ENCODE results near the gene LYZL2. TPM values are rescaled to one million over a fixed set of nuclear protein-coding genes. Genes with fewer than 3 reads are reported as not detected.

Gene LYZL2
- total and polyA plus RNA-seq, 9 of the 15 experiments (the other 6 are each of a cell fraction or from before 2014, with no cell fraction given) = not detected

Other genes with a start within 250 kb of the LYZL2 start
- gene MAP3K8, start 195.6 kb downstream of the LYZL2 start, total RNA-seq (2014; rRNA removed) = 6.9 and 10.0 TPM in 2 replicates
- 13.5 and 13.6 TPM in 2 replicates for gene MAP3K8, start 195.6 kb downstream of the LYZL2 start, total RNA-seq (2014; rRNA removed; fragmentation: Illumina TruSeq; extraction: Trizol)
- gene MAP3K8, start 195.6 kb downstream of the LYZL2 start, total RNA-seq (2015; rRNA removed; fragmentation: Illumina TruSeq; extraction: Trizol) = 8.4 and 9.8 TPM in 2 replicates
- 14.1 and 15.7 TPM in 2 replicates for gene MAP3K8, start 195.6 kb downstream of the LYZL2 start, total RNA-seq (2021)
- gene MAP3K8, start 195.6 kb downstream of the LYZL2 start, polyA plus RNA-seq (2011; rRNA removed) = 23.6 and 26.3 TPM in 2 replicates
- 11.5 and 12.0 TPM in 2 replicates for gene MAP3K8, start 195.6 kb downstream of the LYZL2 start, polyA plus RNA-seq (2014; fragmentation: Illumina TruSeq; extraction: Trizol)
- 10 to 100 TPM; 14.0 to 16.4 TPM for gene MAP3K8, start 195.6 kb downstream of the LYZL2 start, polyA plus RNA-seq (2014; fragmentation: Nextera tagmentation; extraction: Ambion mirVana)
- 12.9 and 14.7 TPM in 2 replicates for gene MAP3K8, start 195.6 kb downstream of the LYZL2 start, polyA plus RNA-seq (2014; rRNA removed)